Activated T-cell treated with anti-CD3 and anti-CD28 coated beads for 4 hours (primary cell): ENCODE results near the gene TLE1.
"Not testable (repeated sequence)": the region's sequence is repeated elsewhere in the genome, so short reads cannot be mapped to it uniquely, and the experiment has no call there.

Experiments
- DNase-seq: peaks from one replicate; pipeline ENCODE4 v3.0.0-alpha.2; 2020

Gene TLE1

GRCh38 chr9:81620002-81620390 is 69.4 kb downstream of the TLE1 start:
- no peak for DNase-seq

GRCh38 chr9:81619353-81620001 is 69.9 kb downstream of the TLE1 start:
- no peak for DNase-seq

DNA sequence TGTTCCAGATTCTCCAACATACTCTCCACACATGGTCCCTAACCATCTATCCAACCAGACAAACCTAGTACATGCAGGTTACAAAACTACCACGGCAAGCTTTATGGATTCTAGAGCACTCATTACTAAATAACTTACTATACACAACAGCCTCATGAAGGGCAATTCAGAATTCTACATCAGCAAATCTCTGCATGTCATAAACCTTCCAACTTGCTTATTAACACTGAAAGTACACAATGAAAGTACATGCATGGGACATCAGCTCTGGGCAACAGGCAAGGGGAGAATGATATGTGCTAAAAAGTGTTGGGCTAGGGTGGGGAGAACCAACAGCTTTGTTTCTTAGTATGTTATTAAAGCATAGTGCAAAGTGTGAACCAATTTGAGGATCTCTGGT is 70.4 kb downstream of the TLE1 start:
- DNase-seq: no peak

GRCh38 chr9:81616141-81616540 is 73.2 kb downstream of the TLE1 start:
- DNase-seq: no peak

DNA sequence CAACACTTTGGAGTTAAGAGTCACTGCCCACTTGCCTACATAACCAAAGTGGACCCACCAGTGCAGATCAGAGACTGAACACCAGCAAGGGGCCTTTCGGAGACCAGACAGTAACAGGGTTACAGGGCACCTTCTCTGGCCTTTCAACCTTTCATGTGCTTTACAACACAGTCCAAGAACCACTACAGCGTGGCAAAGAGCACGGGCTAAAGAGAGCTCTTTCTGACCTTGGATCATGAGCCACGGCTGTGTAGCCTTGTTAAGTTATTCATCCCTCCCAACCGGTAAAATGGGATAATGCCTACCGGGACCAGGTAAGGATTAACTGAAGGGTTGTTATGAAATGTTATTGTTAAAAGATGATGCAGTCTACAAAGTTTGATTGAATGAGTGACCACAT is 75.0 kb downstream of the TLE1 start:
- DNase-seq: no peak

DNA sequence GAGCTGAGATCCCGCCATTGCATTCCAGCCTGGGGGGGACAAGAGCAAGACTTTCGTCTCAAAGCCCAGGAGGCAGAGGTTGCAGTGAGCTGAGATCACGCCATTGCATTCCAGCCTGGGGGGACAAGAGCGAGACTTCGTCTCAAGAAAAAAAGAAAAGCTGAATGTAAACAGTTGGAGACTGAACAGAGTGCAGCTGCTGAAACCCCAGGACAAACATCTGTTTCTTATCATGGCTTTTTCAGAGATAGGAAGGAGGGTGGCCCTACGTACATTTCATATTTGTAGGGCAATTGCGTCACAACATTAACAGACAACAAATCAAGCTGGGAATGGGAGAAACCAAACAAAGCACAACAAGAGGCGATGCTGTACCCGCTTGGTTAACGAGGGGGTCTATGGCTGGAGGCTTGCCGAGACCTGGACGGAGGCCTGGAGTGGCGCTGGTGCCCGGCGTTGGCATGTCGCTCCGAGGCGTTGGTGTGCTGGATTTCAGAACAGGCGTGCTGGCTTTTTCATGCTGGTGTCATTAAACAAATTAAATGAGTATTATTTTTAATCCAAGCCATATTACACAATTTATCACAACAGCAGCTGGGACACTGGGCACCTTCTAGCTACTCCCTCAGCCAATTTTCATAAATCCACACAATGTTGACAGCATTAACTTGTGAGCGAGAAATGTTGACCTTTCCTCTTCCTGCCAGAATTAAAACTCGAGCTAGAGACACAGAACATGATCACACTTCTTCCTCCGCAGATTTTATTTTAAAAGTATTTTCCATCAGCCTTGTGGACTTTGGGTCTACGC is 76.1 kb downstream of the TLE1 start:
- no peak for DNase-seq

- DNase-seq: no peak
These were observed 77.7 kb downstream of the TLE1 start for GRCh38 chr9:81611664-81612063.

DNA sequence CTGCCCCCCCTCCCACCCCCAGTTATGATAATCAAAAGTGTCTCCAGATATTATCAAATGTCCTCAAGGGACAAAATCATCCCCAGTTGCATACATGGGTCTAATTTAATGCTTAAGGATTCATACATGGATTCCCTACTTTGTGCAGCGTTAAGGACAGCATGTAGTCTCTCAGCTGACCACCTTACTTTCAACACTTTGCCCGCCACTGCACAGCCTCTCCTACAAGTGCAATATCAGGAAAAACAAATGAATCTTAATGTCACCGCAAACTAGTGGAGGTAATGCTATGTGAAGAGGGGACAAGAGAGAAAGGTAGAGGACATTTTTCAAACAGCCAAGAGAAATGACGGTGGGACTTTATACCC is 78.6 kb downstream of the TLE1 start:
- DNase-seq: no peak

DNA sequence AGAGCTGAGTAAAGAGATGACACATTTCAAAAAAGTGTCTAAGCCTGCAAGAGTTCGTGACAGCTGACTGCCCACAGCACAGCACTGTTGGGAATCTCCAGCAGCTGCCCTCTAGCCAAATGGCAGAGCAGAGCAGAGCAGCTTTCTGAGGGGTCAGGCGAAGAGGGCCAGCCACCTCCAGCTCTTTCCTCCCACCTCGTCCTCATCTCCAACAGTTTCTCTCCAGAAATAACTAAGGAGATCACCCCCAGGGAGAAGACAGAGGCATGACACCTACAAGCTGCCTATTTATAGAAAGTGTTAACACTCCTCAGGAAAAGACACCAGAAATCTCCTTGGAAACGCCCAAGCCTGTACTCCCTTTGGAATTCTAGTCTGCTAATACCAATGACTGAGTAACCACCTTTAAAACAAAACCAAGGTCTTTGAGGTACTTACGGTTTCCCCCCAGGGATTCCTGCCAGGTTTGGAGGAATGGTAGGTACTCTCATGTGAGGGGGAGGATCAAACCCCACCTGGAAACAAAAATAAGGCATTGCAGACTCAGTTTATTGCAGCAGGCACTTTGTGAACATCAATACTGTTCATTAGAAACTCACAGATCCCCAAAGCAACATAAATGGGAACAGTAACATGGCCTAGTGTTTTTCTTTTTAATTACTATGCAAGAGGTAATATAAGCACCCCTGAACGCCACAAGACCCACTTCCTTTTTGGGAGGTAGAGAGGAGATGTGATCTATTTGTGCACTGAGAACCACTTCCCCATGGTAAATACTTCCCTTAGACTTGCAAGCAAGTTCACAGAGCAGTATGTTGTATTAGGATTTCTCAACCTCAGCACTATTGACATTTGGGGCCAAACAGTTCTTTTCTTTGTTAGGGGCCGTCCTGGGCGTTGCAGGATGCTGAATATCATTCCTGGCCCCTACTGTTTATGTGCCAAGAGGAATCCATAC is 79.3 kb downstream of the TLE1 start:
- no peak for DNase-seq

DNA sequence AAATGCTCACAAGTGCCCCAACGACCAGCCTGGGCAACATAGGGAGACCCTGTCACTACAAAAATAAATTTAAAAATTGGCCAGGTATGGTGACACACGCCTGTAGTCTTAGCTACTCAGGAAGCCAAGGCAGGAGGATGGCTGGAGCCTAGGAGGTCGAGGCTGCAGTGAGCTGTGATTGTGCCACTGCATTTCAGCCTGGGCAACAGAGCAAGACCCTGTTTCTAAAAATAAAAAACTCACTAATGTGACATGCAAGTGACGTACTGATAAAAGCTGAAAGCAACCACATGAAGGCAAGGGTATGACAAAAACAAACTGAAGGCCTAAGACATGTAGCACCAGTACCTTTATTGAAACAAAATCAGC is 81.1 kb downstream of the TLE1 start:
- no peak for DNase-seq

GRCh38 chr9:81607593-81608288 is 81.6 kb downstream of the TLE1 start:
- DNase-seq: no peak

DNA sequence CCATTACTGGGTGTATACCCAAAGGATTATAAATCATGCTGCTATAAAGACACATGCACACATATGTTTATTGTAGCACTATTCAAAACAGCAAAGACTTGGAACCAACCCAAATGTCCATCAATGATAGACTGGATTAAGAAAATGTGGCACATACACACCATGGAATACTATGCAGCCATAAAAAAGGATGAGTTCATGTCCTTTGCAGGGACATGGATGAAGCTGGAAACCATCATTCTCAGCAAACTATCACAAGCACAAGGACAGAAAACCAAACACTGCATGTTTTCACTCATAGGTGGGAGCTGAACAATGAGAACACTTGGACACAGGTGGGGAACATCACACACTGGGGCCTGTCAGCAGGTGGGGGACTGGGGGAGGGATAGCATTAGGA is 83.1 kb downstream of the TLE1 start:
- DNase-seq: not testable (repeated sequence)

- DNase-seq: no peak
These were observed 84.1 kb downstream of the TLE1 start for GRCh38 chr9:81605170-81605670.

GRCh38 chr9:81604306-81605169 is 84.8 kb downstream of the TLE1 start:
- DNase-seq: no peak

DNA sequence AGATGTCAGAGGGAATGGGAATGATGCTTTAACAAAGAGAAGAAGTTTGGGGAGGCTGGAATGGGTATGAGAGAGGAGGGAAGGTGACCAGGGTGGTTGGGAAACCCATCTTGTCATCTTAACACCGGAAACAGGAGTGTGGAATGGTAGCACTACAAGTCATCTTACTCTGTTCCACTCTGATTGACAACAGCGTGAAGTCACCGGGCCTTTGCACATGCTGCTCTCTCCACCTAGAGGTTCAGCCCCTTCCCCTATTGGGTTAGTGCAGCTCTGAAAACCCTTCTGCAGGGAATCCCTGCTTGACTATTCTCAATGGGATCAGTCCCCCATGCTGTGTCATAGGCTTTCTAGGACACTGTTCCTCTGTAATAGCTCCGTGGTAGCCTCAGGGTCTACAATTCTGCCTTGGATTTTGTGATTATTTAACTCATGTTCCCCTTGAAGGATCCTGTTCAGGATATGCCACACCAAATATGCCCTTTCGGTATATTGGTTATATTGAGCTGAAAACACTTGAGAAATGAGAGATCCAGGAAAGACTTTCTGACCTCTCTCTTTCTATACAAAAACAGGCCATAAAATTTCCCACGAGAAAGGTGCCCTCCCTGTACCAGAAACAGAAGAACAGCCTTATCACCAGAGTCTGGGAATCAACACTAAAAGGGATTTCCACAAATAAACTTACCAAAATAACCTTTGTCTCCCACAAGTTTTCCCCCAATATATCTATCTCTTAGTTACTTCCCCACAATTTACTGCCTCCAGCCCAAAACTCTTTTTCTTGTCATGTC is 86.3 kb downstream of the TLE1 start:
- DNase-seq: no peak

DNA sequence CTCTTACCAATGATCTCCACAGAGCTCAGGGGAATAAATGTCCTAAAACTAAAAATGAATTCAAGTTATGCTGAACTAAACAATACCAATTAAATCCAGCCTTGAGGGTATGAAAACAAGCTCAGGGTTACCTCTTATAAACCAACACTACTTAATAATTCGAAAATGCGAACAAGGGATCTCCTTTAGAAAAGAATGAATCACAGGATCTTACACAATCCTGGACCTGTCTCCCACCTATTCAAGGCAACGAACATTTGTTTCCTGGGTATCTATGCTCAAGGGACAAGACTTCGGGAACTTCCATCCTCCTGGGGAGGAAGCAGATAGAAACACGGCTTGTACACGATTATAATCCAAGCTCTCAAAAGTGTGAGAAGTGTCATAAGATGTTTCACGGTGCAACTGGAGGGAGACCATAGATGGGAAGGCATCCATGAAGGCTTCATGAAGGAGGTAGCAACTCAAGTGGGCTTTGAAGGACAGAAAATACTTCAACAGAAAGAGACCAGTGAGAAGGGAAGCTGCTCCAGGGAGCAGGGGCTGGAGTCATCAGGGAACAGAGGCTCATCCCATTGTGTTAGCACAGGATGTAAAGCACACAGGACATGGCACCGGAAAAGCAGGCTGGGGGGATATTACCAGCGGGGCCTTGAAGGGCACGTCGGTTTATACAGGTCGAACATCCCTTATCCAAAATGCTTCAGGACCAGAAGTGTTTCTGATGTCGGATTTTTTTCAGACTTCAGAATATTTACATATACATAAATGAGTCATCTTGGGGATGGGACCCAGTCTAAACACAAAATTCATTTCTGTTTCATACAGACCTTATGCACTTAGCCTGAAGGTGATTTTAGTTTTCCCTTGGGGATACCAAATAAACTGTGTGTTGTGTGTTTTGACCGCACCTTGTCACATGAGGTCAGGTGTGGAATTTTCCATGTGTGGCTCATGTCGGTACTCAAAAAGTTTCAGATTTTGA is 87.4 kb downstream of the TLE1 start:
- no peak for DNase-seq

- DNase-seq: no peak
These were observed 88.7 kb downstream of the TLE1 start for GRCh38 chr9:81600631-81601030.

DNA sequence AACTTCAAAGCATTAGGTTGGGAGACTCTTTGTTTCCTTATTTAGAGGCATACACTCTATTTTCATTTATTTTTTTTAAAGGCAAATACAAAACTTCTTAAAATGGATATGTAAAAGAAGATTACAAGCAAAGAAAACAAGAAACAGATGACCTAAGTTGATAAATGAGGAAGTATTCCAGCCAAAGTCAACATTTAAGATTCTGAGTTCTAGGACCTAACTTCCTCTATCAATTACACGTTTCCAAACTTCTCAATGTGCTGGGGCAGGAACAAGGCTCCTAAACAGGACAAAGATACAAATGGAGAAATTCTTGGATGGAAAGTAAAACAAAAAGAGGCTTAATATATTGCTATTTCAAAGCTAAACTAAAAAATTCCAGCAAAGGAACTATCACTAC is 89.5 kb downstream of the TLE1 start:
- DNase-seq: no peak

DNA sequence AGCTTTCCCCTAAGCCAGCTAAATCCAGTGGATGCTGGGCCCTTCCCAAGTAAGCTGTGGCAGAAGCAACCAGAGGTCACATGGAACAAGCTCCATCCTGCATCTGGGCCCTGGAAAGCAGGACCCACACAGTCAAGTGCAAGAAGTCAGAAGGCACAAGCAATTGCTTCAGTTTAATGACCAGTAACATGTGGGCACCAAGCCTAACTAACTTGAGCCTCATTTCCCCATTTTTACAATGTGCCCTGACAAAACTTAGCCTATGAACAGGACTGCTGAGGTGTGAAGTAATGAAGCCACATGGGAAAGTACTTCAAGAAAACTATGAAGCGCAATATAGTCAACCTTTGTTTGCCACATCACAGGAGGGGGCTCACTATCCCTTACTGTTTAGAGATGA is 90.5 kb downstream of the TLE1 start:
- no peak for DNase-seq

DNA sequence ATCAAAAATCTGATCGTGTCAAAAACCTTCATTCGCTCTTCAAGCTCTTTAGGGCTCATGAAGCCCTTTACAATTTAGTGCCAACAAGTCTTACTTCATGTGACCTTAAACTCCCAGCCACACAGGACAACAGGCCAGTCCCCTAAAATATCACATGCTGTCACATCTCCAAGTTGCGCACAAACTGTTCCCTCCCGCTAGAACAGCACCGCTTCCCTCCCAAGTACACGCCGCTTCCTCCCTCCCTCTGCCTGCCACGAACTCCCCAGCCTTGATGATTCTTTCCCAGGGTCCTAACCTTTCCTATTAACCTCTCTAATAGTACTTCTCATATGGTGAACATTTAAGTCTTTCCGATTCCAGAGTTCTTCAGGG is 91.2 kb downstream of the TLE1 start:
- no peak for DNase-seq
